Uterus (tissue), 4 donors: ENCODE results near the gene PSKH1. TPM values are rescaled to one million over a fixed set of nuclear protein-coding genes. Genes with fewer than 3 reads are reported as not detected.

ENCODE experiments used
- DNase-seq, 2 donors: peaks; one replicate each; pipeline ENCODE4 v3.0.0-alpha.2; 2019 to 2020
- H3K27ac ChIP-seq, 2 donors: fragments of 200-600 bp; sonication (generic); 1 replicate in 1 of 2; 2 replicates in 1 of 2; pipeline ENCODE4 v1.5.1; 2016 to 2018
- H3K27me3 ChIP-seq, 2 donors: fragments of 200-600 bp; sonication (generic); one replicate each; pipeline ENCODE4 v1.5.1; 2018 to 2019; ENCODE audit warnings: control low read depth in 1 of 2
- H3K36me3 ChIP-seq, 2 donors: fragments of 200-600 bp; sonication (generic); one replicate each; pipeline ENCODE4 v1.5.1; 2019; ENCODE audit warnings: control low read depth in 1 of 2
- H3K4me1 ChIP-seq, 2 donors: fragments of 200-600 bp; sonication (generic); one replicate each; pipeline ENCODE4 v1.5.1; 2018 to 2019; ENCODE audit warnings: control low read depth in 1 of 2
- H3K4me3 ChIP-seq, 2 donors: fragments of 200-600 bp; sonication (generic); 1 replicate in 1 of 2; 2 replicates in 1 of 2; pipeline ENCODE4 v1.5.1; 2018 to 2019; ENCODE audit warnings: mild to moderate bottlenecking in 1 of 2
- H3K9me3 ChIP-seq, 2 donors: fragments of 200-600 bp; sonication (generic); one replicate each; pipeline ENCODE4 v1.5.1; 2019; ENCODE audit warnings: control low read depth in 1 of 2
- CTCF ChIP-seq, 4 experiments: fragments of 200-600 bp in 2 of 4; fragments of 450-650 bp in 2 of 4; sonication (generic) in 2 of 4; IDR thresholded peaks; one replicate each; pipeline ENCODE4 v1.5.1; 2016 to 2019; ENCODE audit warnings: antibody characterized with exemption in 4 of 4, mild to moderate bottlenecking in 2 of 4, moderate library complexity in 1 of 4
- POLR2A ChIP-seq, 2 donors: fragments of 450-650 bp; IDR thresholded peaks; one replicate each; pipeline ENCODE4 v1.6.1; 2016; ENCODE audit warnings: antibody characterized with exemption in 2 of 2, mild to moderate bottlenecking in 1 of 2, moderate library complexity in 1 of 2
- intact Hi-C: fragments of 100-400 bp; cut with DNase I; formaldehyde crosslinking; loops from one replicate; pipeline ENCODE4 v1.15.1; 2023; ENCODE audit warnings: low total_unique reads
- total RNA-seq, 4 donors: library from RNA; depleted of rRNA in 3 of 4; stranded (reverse); fragments of >200 nt in 3 of 4; gene quantifications; one replicate each; pipeline versions ENCODE4 v1.1.0 to v1.2.4, GENCODE V29; 2014 to 2023
- donor health status: DM: yes; HTN: yes; CAD: no.

PSKH1 gene
- total RNA-seq, 4 donors from 2014 or later = 3.1 to 34.3 (median 24.5) TPM

GRCh38 chr16:67881621-67882161, 11.4 kb upstream of the PSKH1 start:
- intact Hi-C loops = loop anchor here (5.0 kb wide), 1 partner anchor 46 kb away; no protein-coding TSS in a partner anchor
- Histone ChIP-seq H3K4me3 (no peak overlapping the region), H3K27ac (no peak overlapping the region), H3K36me3 (no peaks in the 10 kb centered on the region), H3K27me3 (no peaks in the 10 kb centered on the region), H3K9me3 (no peaks in the 10 kb centered on the region), H3K4me1 (peaks cover 0 to 5% of the 10 kb centered on the region in 2 donors)
- no peak for DNase-seq
- TF ChIP-seq POLR2A (IDR thresholded peaks at IDR 0.05) = no peak
- no peak for TF ChIP-seq CTCF (IDR thresholded peaks at IDR 0.05)

GRCh38 chr16:67882374-67883145, 10.5 kb upstream of the PSKH1 start:
- intact Hi-C loops = loop anchor here (5.0 kb wide), 1 partner anchor 45 kb away; no protein-coding TSS in a partner anchor
- no peaks in the 10 kb centered on the region for H3K27me3 ChIP-seq
- H3K27ac ChIP-seq = no peak overlapping the region
- H3K4me1 ChIP-seq = peaks cover 0 to 5% of the 10 kb centered on the region in 2 donors
- DNase-seq = no peak
- no peaks in the 10 kb centered on the region for H3K9me3 ChIP-seq
- TF ChIP-seq POLR2A (IDR thresholded peaks at IDR 0.05) (no peak), CTCF (IDR thresholded peaks at IDR 0.05) (no peak)
- H3K4me3 ChIP-seq = no peak overlapping the region
- H3K36me3 ChIP-seq = no peaks in the 10 kb centered on the region

- TF ChIP-seq CTCF (IDR thresholded peaks at IDR 0.05) = no peak
- no peak for TF ChIP-seq POLR2A (IDR thresholded peaks at IDR 0.05)
- peak overlapping the region in 1 of 2 donors; percentile 72 for H3K27ac ChIP-seq
- no peaks in the 10 kb centered on the region for H3K9me3 ChIP-seq
- peaks cover 0 to 5% of the 10 kb centered on the region in 2 donors for H3K4me1 ChIP-seq
- DNase-seq = no peak
- no peaks in the 10 kb centered on the region for H3K36me3 ChIP-seq
- H3K4me3 ChIP-seq = no peak overlapping the region
- intact Hi-C loops = loop anchor here (5.0 kb wide), 1 partner anchor 44 kb away; no protein-coding TSS in a partner anchor
- H3K27me3 ChIP-seq = no peaks in the 10 kb centered on the region
Observed at GRCh38 chr16:67883146-67883871, 9.7 kb upstream of the PSKH1 start.

GRCh38 chr16:67883872-67884261, 9.2 kb upstream of the PSKH1 start:
- intact Hi-C loops = loop anchor here (5.0 kb wide), 1 partner anchor 43 kb away; no protein-coding TSS in a partner anchor

More at GRCh38 chr16:67883872-67884261, 9.2 kb upstream of the PSKH1 start:
- Histone ChIP-seq H3K27ac (peak overlapping the region; percentile 38 to 72), H3K4me1 (peaks cover 0 to 5% of the 10 kb centered on the region in 2 donors), H3K36me3 (no peaks in the 10 kb centered on the region), H3K27me3 (no peaks in the 10 kb centered on the region), H3K9me3 (no peaks in the 10 kb centered on the region), H3K4me3 (no peak overlapping the region)
- TF ChIP-seq POLR2A (IDR thresholded peaks at IDR 0.05) (no peak), CTCF (IDR thresholded peaks at IDR 0.05) (peak; percentile 66 to 80 (median 75))
- DNase-seq = peak; percentile 48 to 52
